NCI-H526 (cell line): ENCODE results near the gene MAD1L1.

Experiments
- DNase-seq, 2 experiments: peaks; one replicate each; lab custom pipeline; 2025; lab: John Stamatoyannopoulos, UW

MAD1L1 gene

DNA sequence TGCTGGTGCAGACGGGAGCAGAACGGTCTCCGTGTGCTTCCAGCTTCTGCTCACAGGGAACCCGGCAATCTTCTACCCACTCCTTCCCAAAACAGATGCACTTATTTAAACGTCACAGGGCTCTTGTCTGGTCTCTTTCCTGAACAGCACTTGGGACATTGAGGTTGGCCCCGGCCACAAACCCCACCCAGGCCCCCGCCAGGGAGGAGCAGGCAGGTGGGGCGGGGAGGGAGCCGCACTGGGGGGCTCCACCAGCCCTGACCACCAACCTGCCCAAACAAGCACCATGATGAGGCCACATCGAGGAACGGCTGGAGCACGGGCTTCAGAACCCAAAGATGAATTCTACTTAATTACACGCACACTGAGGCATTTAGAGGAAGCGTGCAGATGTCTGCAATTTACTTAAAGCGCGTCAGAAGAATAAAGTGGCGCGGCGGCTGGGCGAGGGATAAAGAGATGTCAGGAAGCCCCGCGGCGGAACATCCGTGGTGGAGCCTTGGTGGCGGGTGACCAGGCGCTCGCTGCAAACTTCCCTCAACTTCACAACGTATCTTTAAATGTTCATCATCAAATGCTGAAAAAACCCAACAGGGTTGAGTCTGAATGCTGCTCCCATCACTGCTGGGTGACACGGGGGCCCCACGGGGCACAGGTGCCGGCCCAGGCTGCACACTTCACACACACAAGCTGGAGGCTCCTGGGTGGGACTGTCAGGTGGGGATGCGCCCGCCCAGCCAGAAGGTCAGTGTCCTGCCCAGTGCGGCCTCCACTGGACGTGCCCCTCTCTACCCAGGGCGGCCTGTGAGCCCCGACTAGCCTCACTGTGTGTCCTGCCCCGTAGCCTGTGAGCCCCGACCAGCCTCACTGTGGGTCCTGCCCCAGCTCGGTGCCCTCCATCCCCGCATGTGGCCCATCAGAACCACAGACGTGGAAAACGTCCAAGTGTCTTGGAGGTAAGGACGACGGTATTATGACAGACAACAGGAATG lies 279.2 kb downstream of the MAD1L1 start:
- DNase-seq: no peak

DNA sequence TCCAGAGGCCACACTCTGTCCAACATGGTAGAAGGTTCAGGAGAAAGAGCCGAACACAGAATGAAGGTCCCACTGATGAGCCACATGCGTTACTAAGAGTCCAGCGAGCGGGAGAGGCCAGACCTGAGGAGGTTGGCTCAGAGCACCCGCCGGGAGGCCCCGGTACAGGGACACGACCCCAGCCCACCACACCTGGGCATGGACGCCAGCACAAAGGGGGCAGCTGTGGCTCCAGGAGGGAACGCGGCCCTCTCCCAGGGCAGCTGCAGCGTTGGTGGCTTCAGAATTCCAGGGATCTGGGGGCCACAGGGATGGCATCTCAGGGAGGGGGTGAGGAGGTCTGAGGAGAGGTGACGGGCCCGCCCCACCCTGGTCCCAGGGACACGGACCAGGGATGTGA lies 280.0 kb downstream of the MAD1L1 start:
- DNase-seq: no peak

- DNase-seq: no peak
Measured at GRCh38 chr7:1952169-1952760, 280.5 kb downstream of the MAD1L1 start.

- DNase-seq: no peak
Measured at GRCh38 chr7:1951600-1951999, 281.1 kb downstream of the MAD1L1 start.

DNA sequence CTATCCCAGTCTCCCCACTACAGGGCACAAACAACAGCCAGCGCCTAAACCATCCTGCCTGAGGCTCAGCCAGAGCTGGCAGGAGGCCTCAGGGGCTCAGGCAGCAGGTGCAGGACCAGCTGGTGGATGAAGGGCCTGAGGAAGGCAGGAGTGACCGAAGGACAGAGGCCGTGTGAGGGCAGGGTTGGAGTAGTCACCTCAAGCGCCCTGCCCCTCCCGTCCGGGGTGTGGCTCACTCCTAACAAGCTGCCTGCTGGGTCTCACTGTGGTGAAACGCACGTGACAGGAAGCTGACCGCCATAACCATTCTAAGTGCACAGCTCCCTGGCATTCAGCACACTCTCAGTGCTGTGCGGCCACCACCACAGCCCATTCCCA lies 281.6 kb downstream of the MAD1L1 start:
- DNase-seq: no peak

- DNase-seq: no peak
Measured at GRCh38 chr7:1950452-1951158, 282.1 kb downstream of the MAD1L1 start.

GRCh38 chr7:1950066-1950451 lies 282.7 kb downstream of the MAD1L1 start:
- DNase-seq: no peak

GRCh38 chr7:1949681-1950055 lies 283.1 kb downstream of the MAD1L1 start:
- DNase-seq: no peak

GRCh38 chr7:1948887-1949680 lies 283.7 kb downstream of the MAD1L1 start:
- no peak for DNase-seq

GRCh38 chr7:1948301-1948796 lies 284.4 kb downstream of the MAD1L1 start:
- no peak for DNase-seq

- DNase-seq: no peak
Measured at GRCh38 chr7:1947586-1948217, 285.0 kb downstream of the MAD1L1 start.

DNA sequence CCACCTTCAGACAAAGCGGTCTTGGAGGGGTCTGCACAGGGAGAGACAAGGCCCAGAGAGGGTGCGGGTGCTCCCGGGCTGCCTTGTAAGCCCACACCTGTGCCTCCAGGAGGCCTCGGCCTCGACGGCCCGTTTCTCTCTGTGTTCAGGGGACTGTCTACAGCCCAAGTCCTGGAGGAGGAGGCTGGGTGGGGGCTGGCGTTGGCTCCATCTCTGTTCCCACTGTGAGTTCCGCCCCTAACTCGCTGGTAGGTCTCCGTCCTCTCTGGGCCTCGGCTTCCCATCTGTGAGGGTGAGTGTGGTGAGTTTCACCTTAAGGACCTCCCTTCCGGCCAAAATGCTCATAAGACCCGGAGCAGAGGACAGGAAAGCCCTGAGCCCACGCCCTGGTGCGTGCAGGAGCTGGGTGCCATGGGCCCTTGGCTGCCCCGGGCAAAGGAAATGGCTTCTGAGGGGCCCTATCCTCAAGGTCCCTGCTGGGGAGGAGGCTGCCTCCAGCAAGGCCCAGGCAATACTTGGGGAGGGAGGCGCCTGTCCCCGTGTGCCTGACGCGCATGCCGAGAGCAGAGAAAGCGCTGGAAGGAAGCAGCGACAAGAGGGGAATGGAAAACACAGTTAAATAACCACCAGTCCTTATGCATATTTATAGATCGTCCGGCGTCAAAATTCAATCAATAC lies 285.8 kb downstream of the MAD1L1 start:
- DNase-seq: no peak

DNA sequence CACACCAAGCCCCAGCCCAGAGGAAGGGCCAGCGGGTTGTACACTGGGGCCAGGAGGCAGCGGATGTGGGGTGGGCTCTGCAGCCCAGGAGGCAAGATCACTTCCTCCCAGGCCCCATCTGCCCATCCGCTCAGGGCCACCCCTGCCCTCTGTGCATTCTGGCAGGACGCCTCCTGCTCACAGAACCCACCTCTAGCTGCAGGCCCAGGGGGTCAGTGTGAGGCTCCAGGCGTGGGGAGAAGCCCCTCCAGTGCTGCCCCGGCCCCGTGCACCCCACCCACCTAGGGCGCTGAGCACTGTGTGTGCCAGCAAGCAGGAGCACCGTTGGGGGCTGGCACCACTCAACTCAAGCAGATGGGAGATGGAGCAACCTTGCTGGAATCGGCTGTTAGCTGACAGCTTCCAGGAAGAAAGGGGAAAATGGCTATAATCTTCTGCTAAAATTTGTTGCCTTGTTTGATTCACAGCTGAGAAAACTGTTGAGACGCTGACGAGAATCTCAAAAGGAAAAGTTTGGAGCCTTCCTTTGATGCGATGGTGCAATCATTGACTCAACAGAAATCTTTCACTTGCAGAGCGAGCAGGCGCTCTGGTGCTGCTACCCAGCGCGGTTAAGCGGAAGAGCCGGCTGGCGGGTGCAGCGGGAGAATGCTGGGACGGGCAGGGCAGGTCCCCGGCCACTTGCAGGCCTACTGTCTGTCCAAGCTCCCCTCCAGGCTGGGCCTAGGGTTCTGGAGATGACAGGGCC lies 286.5 kb downstream of the MAD1L1 start:
- no peak for DNase-seq

GRCh38 chr7:1945558-1945957 lies 287.2 kb downstream of the MAD1L1 start:
- no peak for DNase-seq

GRCh38 chr7:1944619-1945210 lies 288.0 kb downstream of the MAD1L1 start:
- no peak for DNase-seq

GRCh38 chr7:1943933-1944618 lies 288.7 kb downstream of the MAD1L1 start:
- no peak for DNase-seq

DNA sequence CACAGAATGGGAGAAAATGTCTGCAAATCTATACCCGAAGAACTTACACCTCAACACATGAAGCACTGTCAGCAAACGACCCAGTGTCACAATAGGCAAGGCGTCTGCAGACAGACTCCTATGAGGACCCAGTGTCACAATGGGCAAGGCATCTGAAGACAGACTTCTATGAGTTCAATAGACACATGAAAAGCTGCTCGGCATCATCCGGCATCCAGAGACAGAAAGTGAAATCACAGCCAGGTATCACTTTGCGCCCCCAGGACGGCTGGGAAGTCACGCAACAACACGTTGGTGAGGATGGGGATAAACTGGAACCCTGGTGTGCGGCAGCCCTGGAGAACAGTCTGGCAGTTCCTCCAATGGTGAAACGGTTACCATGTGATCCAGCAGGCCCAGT lies 289.4 kb downstream of the MAD1L1 start:
- no peak for DNase-seq

DNA sequence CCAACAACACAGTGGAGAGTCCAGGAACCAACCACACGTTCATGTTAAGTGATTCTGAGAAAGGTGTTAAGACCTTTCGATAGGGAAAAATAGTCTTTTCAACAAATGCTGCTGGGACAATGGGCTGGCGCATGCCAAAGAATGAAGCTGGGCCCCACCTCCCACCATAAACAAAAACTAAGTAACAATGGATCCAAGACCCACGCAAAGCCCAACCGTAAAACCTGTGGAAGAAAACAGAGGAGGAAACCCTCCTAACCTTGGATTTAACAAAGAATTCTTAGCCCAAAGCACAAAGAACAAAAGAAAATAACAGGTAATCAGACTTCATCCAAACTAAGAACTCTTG lies 289.8 kb downstream of the MAD1L1 start:
- DNase-seq: no peak

GRCh38 chr7:1942243-1942940 lies 290.4 kb downstream of the MAD1L1 start:
- DNase-seq: no peak
